ENCODE measurements around the gene CDH8. TPM values are rescaled to one million over a fixed set of nuclear protein-coding genes. Genes with fewer than 3 reads are reported as not detected.

Gene CDH8
- total RNA-seq, 1 experiment from 2014 or later: 1.7 TPM

DNA sequence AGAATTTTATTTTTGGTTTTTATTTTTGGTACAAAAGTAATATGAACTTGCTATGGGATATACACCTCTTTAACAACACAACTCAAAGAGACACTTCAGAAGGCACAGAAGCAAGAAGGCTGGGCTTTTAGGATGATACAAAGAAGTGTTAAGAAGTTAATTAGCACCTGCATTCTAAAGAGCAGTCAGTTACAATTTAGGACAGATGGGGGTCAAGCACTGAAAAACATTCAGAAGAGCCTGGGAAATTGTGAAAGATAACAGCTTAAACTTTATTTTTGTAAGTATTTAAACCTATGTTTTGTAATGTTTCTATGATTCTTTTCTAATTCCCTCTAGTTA lies 163.5 kb downstream of the CDH8 start:
- H3K4me3 Mint-ChIP-seq (ENCODE audit: unreplicated experiment): no peak overlapping the region
- H3K36me3 Mint-ChIP-seq (ENCODE audit: insufficient read depth, unreplicated experiment): no peaks in the 10 kb centered on the region
- no peak for DNase-seq
- ChIA-PET CTCF (no interaction called here), POLR2A (no interaction called here)
- TF ChIP-seq, protein P1, sequence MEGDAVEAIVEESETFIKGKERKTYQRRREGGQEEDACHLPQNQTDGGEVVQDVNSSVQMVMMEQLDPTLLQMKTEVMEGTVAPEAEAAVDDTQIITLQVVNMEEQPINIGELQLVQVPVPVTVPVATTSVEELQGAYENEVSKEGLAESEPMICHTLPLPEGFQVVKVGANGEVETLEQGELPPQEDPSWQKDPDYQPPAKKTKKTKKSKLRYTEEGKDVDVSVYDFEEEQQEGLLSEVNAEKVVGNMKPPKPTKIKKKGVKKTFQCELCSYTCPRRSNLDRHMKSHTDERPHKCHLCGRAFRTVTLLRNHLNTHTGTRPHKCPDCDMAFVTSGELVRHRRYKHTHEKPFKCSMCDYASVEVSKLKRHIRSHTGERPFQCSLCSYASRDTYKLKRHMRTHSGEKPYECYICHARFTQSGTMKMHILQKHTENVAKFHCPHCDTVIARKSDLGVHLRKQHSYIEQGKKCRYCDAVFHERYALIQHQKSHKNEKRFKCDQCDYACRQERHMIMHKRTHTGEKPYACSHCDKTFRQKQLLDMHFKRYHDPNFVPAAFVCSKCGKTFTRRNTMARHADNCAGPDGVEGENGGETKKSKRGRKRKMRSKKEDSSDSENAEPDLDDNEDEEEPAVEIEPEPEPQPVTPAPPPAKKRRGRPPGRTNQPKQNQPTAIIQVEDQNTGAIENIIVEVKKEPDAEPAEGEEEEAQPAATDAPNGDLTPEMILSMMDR (IDR thresholded peaks at IDR 0.05; ENCODE audit: insufficient read depth in 1 of 2, low read depth in 1 of 2, low read length in 1 of 2, severe bottlenecking in 1 of 2, unreplicated experiment in 1 of 2): no peak
- no peak overlapping the region for H3K27ac Mint-ChIP-seq (ENCODE audit: unreplicated experiment)
- Histone ChIP-seq H3K36me3 (ENCODE audit: control insufficient read depth, insufficient read depth, low read length) (no peaks in the 10 kb centered on the region), H3K9me3 (no peaks in the 10 kb centered on the region), H3K27me3 (replicated peaks; ENCODE audit: control insufficient read depth, insufficient read depth, low read length) (no peaks in the 10 kb centered on the region), H3K4me3 (ENCODE audit: low read depth, low read length) (no peak overlapping the region), H3K4me1 (no peaks in the 10 kb centered on the region)
- no peaks in the 10 kb centered on the region for H3K4me1 Mint-ChIP-seq (ENCODE audit: low read depth, unreplicated experiment)
- no peaks in the 10 kb centered on the region for H3K9me3 Mint-ChIP-seq (ENCODE audit: unreplicated experiment)
- intact Hi-C loops (cut with micrococcal nuclease; ENCODE audit: unreplicated experiment): no loop called here
- no TSS peak for BruUV-seq (replicated peaks)
- H3K27me3 Mint-ChIP-seq (ENCODE audit: insufficient read depth, unreplicated experiment): no peaks in the 10 kb centered on the region

DNA sequence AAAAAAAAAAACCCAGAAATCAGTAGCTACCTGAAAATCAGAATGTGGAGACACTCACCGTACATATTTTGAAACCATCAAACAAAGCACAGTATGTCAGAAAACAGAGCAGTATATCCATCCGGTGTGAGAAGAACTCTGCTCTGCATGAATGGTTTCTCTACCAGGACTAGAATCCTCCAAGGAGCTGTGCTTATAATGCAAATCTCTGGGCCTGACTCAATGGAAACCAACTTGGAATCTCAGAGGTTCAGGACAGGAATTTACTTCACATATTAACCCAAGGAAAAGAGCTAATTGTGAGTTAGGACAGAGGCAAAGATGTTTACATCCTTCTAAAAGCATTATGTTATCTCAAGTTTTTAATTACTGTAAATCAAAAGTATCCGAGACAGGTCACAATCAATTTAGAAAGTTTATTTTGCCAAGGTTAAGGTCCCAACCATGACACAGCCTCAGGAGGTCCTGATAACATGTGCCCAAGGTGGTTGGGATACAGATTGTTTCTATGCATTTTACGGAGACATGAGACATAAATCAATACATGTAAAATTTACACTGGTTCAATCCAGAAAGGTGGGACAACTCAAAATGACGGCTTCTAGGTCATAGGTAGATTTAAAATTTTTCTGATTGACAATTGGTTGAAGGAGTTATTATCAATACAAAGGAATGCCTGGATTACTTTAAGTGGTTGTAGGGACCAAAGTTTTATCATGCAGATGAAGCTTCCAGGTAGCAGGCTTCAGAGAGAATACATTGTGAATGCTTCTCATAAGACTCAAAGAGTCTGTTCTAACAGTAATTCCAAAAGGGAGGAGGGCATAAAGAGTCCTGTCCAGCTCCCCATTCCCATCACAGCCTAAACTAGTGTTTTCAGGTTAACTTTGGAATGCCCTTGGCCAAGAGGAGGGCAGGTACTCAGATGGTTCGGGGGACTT lies 164.1 kb downstream of the CDH8 start:
- Mint-ChIP-seq H3K27me3 (ENCODE audit: insufficient read depth, unreplicated experiment) (no peaks in the 10 kb centered on the region), H3K36me3 (ENCODE audit: insufficient read depth, unreplicated experiment) (no peaks in the 10 kb centered on the region), H3K9me3 (ENCODE audit: unreplicated experiment) (no peaks in the 10 kb centered on the region), H3K4me3 (ENCODE audit: unreplicated experiment) (no peak overlapping the region), H3K27ac (ENCODE audit: unreplicated experiment) (no peak overlapping the region), H3K4me1 (ENCODE audit: low read depth, unreplicated experiment) (no peaks in the 10 kb centered on the region)
- CTCF ChIA-PET: no interaction called here
- no peaks in the 10 kb centered on the region for H3K9me3 ChIP-seq
- intact Hi-C loops (cut with micrococcal nuclease; ENCODE audit: unreplicated experiment): no loop called here
- POLR2A ChIA-PET: no interaction called here
- no peaks in the 10 kb centered on the region for H3K36me3 ChIP-seq (ENCODE audit: control insufficient read depth, insufficient read depth, low read length)
- TF ChIP-seq, protein P1 (IDR thresholded peaks at IDR 0.05; ENCODE audit: insufficient read depth in 1 of 2, low read depth in 1 of 2, low read length in 1 of 2, severe bottlenecking in 1 of 2, unreplicated experiment in 1 of 2): no peak
- DNase-seq: no peak
- 0 out of 2 replicates have a peak, but pooled peaks cover 2% of the 10 kb centered on the region for H3K4me1 ChIP-seq
- no peaks in the 10 kb centered on the region for H3K27me3 ChIP-seq (replicated peaks; ENCODE audit: control insufficient read depth, insufficient read depth, low read length)
- no TSS peak for BruUV-seq (replicated peaks)
- no peak overlapping the region for H3K4me3 ChIP-seq (ENCODE audit: low read depth, low read length)

DNA sequence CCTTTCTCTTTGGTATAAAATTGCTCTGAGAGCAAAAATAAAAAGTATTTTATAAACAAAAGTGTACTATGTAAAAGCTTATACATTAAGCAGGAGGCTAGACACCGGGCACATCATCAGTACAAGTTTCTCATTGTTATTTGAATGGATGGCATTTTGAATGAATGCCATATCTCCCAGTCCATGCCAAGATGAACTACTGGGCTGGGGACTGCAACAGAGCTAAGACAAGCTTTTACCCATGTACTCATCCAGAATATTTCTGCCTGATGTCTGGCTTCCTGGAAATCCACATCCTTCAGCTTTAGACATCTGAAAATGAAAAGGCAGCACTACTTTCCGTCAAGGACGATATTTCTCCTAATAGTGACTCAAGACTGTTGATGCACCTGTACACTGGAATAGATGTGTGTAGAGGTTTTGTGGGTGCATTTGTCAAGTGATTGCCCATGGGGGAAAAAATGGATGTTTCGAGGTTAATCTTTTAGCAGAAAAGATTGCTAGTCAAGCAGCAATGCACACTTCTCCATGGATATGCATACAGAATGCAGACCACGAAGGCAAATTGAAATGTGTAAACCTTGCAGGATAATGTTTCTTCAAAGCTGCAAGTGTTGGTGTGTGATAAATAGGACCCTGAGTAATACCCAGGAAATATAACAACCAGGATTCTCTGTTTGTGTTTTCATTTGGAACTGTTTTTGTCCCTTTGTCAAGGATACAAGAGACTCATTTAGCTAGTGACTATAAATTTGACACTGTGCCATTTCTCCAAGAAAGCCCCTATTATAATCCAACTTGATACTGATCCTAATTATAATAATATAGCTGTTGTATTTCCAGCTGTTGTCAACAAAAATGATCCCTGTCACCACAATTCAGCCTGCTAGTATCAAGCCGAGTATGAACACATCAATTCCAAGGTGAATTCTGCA lies 173.8 kb downstream of the CDH8 start:
- TF ChIP-seq, protein P1 (IDR thresholded peaks at IDR 0.05; ENCODE audit: insufficient read depth in 1 of 2, low read depth in 1 of 2, low read length in 1 of 2, severe bottlenecking in 1 of 2, unreplicated experiment in 1 of 2): no peak
- H3K27me3 ChIP-seq (replicated peaks; ENCODE audit: control insufficient read depth, insufficient read depth, low read length): no peaks in the 10 kb centered on the region
- ChIA-PET POLR2A (interaction anchor here (0.6 kb wide), 1 partner anchor 83 kb away, joined by 11 read pairs; no protein-coding TSS in a partner anchor), CTCF (no interaction called here)
- Mint-ChIP-seq H3K4me1 (ENCODE audit: low read depth, unreplicated experiment) (no peaks in the 10 kb centered on the region), H3K36me3 (ENCODE audit: insufficient read depth, unreplicated experiment) (no peaks in the 10 kb centered on the region), H3K4me3 (ENCODE audit: unreplicated experiment) (no peak overlapping the region), H3K27ac (ENCODE audit: unreplicated experiment) (no peak overlapping the region), H3K9me3 (ENCODE audit: unreplicated experiment) (no peaks in the 10 kb centered on the region), H3K27me3 (ENCODE audit: insufficient read depth, unreplicated experiment) (no peaks in the 10 kb centered on the region)
- H3K36me3 ChIP-seq (ENCODE audit: control insufficient read depth, insufficient read depth, low read length): no peaks in the 10 kb centered on the region
- H3K4me1 ChIP-seq: 0 out of 2 replicates have a peak, but pooled peaks cover 3% of the 10 kb centered on the region
- no TSS peak for BruUV-seq (replicated peaks)
- no peaks in the 10 kb centered on the region for H3K9me3 ChIP-seq
- DNase-seq: no peak
- no peak overlapping the region for H3K4me3 ChIP-seq (ENCODE audit: low read depth, low read length)
- intact Hi-C loops (cut with micrococcal nuclease; ENCODE audit: unreplicated experiment): no loop called here

Measured in Caco-2 (cell line).